ENCODE results near the gene CHST15. TPM values are rescaled to one million over a fixed set of nuclear protein-coding genes. Genes with fewer than 3 reads are reported as not detected.

The CHST15 gene
- polyA plus RNA-seq, 5 donors: 11.4 to 16.6 (median 14.5) TPM

DNA sequence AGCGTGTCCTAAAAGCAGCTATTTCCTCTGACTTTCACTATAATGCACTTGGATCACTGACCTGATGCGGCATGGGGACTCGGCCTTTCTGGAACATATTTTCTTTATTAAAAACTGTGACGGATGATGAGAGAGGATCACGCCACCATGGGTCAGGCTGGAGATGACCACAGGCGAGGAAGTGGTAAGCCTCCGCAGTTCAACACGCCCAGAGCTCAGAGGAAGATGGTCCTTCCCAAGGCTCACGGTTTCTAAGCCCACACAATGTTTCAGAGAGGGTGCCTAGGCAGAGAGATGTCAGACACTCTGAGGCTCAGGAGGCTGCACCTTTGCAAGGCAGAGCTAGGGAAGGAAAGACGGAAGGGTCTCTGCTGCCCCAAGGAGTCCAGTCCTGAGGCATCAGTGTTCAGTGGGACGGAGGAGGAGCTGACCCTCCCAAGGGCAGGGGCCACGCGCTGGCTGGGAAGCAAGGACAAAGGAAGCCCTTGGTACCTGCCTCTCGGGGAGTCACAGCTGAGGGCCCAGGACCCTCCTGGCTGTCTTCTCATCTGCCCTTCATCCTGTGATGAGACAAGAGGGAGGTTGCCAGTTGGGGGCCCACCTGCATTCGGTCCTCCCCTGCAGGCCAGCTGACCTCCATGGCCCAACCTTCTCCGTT lies 9.5 kb downstream of the CHST15 start:
- no peak for DNase-seq

DNA sequence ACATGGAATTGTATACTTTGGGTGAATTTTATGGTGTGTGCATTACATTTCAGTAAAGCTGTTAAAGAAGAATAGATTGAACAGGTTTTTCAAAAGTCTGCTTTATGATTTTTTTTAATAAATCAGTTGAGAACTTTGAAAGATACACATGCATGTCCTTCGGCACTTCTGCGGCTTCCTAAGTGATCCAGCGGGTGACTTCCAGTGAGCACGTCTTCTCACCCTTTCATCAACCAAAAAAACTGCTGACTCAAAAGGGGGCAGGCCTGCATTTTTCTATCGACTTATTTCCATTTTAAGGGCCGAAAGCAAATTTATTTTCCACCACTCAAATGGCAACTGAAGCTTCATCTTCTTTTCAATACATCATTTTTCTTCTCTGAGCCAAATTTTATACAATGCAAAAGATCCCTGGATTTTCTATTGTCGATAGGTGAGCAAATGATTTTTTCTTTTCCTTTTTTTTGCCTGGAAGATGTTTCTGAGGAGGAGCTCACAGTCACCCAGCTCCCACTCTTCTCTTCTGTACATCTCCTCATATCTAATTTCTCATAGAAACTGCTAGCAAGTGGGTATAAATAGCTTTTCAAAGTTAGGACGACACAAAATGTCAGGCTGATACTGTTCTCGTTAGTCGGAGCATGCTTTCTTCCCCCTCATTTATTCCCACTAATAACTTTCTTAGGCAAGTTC lies 10.2 kb downstream of the CHST15 start:
- DNase-seq: no peak

DNA sequence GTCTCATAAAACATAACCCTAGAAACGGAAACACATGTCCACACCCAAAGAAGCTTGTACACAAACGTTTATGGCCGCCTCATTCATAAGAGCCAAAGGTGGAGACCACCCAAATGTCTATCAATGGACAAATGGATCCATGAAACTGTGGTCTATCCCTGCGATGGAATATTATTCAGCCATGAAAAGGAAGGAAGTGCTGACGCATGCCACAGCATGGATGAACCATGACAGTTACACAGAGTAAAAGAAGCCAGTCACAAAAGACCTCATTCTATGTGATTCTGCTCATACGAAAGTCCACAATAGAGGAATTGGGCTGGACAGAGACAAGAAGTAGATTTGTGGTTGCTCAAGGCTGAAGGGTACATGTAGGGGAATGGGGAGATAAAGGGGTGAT lies 10.8 kb downstream of the CHST15 start:
- no peak for DNase-seq

DNA sequence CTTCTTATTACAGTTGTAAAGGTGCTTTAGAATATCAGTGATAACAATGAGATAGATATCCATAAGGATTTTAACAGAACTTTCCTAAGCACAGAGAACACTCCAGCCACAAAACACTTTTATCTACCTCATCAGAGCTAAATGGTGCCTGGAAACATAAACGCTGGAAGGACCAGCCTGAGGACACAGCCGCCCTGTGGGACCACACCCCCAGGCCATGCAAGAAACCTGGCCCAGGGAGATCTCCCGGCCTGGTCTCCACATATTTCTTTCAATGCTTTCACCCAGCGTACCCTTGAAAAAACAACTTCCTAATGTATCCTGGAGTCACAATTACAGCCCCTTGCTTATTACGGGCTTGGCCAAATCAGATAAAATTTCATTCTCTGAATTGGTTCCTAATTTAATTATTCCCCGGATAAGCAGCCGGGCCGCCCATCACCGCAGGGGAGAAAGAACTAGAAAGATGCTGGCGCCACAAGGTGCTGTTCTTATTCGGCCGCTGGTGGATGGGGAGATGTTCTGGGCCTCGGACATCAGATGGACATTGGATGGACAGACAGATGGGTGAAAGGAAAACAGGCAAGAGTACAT lies 11.8 kb downstream of the CHST15 start:
- no peak for DNase-seq

DNA sequence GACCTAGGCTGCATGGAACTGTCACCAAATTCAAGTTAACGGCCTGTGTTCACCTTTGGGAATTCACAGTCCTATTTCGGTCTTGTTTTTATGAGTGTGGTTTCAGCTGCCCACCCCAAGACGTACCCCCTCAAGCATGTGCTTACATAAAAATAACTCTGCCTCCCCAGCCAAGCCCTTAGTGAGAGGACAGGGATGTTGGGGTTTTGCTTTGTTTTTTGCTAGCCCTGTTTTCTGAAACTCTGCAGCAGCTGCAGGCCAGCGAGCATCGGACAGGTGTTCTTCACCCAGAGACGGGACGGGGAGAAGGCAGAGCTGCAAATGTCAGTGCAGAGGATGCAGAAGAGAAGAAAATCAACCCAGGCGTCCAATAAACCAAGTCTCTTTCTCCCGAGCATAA lies 13.5 kb downstream of the CHST15 start:
- DNase-seq: no peak

DNA sequence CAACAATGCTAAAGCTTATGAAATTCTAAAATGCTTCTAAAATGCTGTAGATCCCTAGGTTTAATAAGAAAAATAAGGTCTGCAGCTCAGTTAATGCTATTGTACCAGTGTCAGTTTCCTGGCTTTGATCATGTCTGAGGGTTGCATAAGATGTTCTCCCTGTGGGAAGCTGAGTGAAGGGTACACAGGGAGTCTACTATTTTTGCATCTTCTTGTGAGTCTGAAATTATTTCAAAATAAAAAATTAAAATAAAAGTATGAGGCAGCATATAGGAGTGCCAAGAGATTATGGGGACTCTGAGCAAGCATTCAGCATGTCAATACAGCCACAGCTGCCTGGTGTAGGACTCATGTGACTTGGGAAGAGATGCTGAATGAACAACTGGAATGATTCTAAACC lies 14.7 kb downstream of the CHST15 start:
- DNase-seq: no peak

DNA sequence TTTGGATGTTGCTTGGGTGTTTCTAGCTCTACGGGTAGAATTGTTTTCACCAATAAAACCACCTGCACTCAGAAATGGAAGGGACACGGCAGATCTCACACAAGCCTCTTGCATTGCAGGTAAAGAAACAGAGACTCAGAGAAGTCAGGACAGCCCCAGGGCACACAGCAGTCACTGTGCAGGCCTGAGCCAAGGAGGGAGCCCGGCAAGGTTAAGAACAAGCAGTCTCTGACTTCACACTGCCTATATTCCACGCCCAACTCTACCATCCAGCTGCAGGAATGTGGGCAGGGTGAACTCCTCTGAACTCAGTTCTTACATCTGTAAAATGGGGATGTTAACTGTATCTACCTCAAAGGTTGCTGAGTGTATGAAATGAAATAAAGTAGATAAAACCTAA lies 15.4 kb downstream of the CHST15 start:
- no peak for DNase-seq

DNA sequence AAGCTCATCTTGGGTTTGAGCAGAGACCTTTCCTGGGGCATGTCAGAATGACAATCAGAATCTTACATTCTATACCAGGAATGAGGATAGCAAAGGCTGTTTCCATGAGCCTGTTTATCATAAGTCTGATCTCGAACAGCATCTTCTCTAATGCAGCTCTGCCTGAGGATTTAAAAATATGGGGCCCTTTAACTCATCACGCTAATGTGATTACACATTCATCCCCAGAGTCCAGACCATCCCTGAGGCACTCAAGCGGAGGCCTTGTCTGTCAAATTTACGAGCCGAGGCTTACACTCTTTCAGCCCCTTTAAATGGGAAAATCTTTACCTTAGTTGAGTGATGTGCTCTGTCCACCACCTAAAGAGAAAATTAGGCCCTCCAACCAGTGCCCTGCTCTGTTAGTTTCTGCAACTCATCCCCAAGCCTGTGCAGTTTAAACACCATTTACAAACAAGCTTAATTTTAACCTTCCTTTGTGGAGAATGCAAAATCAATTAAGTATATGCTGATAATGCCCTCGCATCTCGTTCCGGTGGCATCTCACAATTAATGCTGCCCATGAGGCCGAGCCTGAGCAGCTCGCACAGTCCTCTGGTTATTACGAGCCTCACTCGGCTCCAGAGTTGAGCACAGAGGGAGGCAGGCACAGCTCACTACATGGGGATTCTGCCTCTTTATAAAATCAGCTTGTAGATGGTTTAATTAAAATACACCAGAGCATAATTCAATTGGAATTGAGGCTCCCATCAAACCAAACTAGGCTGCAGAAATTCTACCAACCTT lies 16.0 kb downstream of the CHST15 start:
- no peak for DNase-seq

DNA sequence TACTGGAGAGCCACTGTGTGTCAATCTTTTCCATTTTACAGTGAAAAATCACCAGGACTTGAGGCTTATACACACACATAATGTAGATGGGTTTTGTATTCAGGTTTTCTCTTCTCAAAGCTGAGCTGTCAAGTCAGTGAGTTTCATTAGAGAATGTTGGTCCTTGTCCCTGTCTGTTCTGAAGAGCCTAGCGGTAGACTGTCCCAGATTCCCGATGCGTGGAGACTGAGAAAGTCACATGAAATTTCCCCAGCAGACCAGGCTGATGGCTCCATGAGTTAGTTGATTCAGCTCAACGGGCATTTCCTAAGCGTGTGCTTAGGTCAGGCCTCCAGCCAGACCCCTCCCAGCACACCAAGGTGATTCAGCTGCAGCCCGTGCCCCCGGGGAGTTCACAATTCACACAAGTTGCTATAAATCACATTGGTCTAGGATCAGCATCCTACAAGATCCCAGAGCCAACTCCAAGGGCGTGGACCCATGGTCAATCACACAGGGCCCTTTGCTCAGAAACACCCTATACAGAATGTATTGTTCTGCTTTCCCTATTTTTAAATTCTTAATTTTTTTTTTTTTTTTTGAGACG lies 17.2 kb downstream of the CHST15 start:
- no peak for DNase-seq

DNA sequence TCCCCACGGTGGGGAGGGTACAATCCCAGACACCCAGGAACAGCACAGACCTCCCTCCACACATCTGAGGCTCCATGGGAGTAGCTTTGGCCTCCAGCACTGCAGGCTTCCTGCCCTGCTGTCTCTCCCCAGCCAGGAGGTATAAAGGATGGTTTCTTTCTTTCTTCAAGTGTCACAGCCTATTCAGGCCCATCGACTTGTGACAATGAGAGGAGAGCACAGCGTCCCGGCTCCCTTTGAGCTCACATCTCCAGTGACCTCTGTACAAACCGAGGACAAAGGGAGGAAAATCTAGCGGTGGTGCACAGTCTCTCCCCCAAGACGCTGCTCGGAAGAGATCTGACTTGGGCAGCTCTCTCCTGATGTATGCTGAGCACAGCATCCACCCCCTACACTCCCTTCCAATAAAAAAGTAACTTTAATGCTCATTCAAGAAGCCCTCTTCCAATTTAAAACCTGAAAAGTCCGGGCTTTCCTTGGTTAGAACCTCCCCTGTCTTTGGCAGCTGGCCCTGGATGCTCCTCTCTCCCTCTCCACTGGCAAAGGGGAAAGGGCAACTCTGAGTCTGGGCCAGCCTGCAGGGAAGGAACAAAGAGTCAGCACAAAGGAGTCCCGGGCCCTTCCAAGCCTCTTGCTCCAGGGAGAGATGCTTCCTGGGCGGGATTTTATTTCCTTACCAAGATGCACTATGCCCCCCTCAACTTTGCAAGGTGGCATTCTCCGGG lies 18.0 kb downstream of the CHST15 start:
- DNase-seq: no peak

DNA sequence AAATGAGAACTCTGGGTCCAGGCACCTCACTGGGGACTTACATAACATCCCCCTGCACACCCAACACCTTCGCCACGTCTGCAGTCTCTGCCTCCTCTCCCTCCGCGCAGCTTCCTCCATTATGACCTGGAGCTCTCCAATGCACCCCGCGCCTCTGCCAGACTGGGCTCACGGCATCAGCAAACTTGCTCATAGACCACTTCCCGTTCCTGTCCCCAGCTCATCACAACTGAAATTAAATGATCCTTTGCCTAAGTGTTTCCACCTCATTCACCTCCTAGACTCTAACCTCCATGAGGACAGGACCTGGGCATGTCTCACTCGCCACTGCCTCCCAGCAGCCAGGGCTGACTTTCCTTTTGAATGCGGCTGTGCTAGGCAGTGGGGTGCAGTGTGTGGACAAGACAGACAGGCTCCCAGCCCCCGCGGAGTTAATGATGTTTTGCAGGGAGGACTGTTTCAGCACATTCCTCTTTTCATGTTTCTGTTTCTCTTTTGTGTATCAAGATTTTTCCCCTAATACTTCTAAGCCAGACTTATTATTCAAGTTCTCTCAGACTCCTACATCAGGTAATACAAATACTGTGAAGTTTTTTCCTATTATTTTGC lies 18.8 kb downstream of the CHST15 start:
- no peak for DNase-seq

DNA sequence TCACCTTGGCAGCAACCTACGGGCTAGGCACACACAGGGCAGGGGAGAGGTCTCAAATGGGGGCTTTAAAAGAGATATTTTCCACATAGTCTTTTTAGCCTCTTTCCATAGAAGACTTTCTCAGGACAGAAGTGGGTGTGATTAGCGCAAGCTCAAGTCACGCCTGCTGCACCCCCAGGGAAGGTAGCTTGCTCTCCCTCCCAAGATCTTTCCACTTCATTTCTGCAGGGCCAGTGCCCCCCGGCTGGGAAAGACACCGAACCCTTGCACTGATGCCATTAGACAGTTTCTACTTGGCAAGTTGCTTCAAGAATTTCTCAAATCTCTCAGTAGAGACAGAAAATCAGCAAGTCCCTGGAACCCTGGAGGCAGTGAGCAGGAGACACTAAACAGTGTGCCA lies 19.4 kb downstream of the CHST15 start:
- no peak for DNase-seq

DNA sequence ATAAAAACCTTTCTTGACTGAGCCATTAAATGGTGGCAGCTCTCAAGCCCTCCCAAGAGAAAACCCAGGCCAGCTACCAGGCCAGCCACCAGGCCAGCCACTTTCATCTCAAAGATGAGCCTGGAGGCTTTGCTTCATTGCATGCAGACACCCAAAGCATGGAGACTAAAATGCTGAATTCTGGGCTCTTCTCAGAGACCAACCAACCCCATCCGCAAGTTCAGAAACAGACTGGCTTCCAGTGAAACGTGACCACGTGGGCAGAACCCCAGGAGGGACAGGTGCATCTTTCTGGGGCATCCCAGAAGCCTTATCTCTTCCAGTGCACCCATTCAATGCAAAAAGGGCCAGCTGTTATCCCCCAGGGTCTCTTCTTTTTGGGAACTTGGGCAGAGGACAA lies 20.9 kb downstream of the CHST15 start:
- DNase-seq: no peak

DNA sequence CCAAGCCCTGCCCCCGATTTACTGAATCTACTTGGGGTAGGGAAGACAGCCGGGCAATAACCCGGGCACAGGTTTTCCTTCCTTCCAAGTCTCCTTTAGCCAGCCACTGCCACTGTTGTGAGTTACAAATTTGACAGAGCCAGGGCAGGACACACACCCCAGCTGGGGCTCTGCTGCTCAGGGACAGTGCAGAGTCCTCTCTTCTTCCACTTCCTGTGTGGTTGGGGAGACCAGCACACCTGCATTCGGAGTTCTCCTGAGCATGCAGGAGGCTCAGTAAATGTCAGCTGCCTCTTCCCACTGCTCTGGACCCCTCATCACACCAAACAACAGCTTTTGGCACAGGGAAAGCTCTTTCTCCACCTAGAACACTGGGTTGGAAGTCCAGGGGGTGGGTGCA lies 21.3 kb downstream of the CHST15 start:
- DNase-seq: no peak

DNA sequence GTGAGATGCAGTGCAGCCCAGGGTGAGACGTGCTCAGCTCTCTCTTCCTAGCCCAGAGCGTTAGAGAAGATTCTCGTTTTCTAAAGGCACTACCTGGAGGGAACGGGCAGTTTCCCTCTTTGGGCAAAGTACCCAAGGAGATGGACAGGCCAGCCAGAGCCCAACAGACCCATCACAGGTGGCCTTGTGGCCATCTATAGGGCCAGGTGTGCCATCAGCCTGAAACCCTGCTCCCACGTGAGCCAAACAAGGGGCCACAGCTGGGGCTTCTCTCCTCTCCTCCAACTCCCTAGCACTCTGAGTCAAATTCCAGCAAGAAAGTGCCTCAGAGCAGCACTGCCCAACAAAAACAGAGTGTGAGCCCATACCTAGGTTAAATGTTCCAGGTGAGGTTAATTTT lies 22.3 kb downstream of the CHST15 start:
- DNase-seq: no peak

DNA sequence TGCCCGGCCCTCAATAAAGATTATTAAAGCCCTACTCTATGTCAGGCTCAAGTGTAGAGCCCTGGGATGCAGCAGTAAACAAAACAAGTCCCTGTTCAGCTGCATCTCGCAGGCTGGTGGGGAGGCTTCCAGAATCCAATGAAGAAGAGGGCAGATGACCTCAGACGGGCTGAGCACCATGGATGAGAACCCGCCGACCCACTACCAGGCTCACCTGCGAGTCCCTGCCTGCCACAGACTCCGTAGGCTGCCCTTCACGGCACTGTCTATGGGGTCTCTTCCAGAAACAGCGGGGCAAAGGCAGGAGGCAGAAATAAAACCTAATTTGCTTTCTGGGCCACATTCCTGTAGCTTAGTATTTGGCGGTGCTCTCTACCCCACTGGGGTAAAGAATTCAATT lies 22.7 kb downstream of the CHST15 start:
- DNase-seq: no peak

DNA sequence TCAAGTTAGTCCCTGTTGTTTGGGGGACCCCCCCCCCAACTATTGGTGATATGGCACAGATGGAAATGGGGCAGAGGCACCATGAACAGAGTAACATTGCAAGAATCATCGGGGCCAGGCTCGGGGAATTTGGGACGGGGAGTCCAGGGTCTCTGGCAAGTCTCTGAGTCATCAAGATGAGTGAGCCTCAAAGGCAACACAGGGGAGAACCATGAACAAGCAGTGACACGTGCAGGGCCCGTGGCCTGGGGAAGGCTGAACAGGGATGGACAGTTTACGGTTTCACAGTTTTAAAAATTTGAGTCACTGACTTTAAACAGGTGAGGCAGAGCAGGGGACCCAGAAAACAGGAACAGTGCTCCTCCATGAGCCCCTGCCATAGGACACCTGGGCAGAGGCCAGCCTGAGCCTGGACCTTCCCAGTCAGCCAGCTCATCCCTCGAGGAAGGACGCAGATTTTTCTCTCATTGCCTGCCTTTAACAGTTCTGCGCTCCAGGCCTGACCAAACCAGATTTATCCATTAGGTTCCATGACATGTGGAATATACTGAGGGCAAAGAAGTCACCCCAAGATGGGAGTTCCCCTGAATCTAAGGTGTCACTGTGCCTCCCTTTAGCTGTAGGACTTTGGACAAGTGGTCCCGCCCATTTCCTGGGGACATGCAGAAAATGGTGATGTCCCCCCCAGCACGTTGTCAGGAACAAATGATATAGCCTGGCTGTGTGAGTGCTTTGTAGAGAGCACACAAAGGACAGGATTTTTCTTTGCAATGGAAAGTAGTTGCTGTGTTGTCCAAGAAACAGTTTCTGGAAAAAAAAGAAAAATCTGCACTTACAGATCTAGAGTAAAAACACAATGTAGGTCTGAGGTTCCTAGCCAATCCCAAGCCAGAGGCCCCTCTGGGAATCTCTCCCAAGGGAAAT lies 23.8 kb downstream of the CHST15 start:
- DNase-seq: no peak

DNA sequence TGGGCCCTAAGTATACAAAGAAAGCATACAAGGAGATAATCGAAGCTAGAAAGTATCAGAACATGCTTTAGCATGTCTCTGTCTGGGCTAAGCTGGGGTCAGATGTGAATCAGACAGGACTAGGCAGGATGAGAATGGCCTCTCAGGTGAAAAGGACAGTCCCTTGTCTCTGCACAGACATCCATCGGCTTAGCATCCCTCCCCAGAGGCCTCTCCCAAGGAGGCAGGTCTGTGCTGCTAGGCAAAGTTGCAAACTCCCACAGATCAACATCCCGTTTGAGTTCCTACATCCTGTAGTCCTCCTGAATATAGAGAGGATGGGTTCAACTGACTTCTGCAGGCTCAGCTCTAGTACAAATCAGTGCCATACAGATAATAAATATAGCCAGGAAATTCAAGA lies 24.5 kb downstream of the CHST15 start:
- no peak for DNase-seq

DNA sequence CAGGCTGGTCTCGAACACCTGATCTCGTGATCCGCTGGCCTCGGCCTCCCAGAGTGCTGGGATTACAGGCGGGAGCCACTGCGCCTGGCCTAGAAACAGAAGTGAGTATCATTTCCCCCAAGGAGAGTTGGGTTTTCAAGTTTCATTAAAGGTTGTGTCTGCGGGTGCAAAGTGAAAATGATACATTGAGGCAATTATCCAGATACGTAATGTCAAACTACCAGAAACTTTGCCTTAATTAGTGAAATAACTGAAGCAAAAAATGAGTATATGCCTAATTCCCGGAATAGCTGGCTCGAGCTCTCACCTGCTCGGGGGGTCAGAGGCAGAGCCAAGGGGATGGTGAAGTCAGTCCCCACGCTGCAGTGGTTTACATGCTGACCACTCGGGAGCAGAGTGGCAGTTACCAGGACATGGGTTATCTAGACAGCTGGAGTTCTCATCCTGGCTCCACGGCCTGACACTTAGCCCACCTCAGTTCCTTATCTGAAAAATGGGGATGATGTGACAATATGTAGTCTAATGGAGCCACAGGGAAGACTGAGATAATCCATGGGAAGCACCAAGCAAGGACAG lies 25.5 kb downstream of the CHST15 start:
- DNase-seq: no peak

Measured in right lung (tissue), 5 donors.